WTC11 (cell line): ENCODE data around the gene NSMF.

Source experiments
- CTCF ChIP-seq: fragments of 200-600 bp; IDR thresholded peaks from 2 replicates; pipeline ENCODE4 v1.8.0; 2022; ENCODE audit warnings: antibody characterized with exemption
- MAX ChIP-seq: sonication (generic); formaldehyde crosslinking; IDR thresholded peaks from 2 replicates; pipeline ENCODE4 v1.8.0; 2022; ENCODE audit warnings: mild to moderate bottlenecking, missing genetic modification reagents
- OVOL2 ChIP-seq: fragments of 250-450 bp; sonication (Bioruptor Pico); IDR thresholded peaks from 2 replicates; pipeline ENCODE4 v1.9.0; 2021; ENCODE audit warnings: mild to moderate bottlenecking, borderline replicate concordance
- SMAD3 ChIP-seq: sonication (generic); formaldehyde crosslinking; IDR thresholded peaks from 2 replicates; pipeline ENCODE4 v1.8.0; 2022; ENCODE audit warnings: missing genetic modification reagents, mild to moderate bottlenecking, borderline replicate concordance

- TF ChIP-seq CTCF (no peak), MAX (no peak), OVOL2 (CRISPR knock-in tag) (no peak), SMAD3 (CRISPR knock-in tag) (no peak)
Observed at GRCh38 chr9:137426018-137426681, 33.0 kb downstream of the NSMF start.
